Left hindlimb (tissue), 1 donor: ENCODE data around the gene NSUN5.
"Not testable (repeated sequence)": the region's sequence is repeated elsewhere in the genome, so short reads cannot be mapped to it uniquely, and the experiment has no call there.

Experiments
- DNase-seq: peaks from one replicate; pipeline ENCODE4 v3.0.0-alpha.2; 2018

The NSUN5 gene

DNA sequence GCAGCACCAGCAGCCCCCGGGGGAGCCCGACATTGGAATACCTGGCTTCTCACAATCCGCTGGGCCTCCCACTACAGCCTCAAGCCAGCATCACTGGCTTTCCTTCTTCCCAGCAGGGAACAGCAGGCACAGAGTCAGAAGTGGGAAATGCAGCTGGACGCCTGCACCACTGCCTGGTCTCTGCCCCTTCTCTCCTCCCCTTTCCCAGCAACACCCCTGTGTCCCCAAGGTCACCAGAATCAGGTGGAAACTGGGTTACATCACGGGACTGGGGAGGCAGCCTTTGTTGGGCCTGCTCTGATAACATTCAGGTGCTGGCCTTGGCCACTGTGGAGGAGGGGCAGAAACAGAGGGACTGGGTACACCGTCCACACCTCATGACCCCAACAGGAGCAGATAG is 16.8 kb upstream of the NSUN5 start:
- DNase-seq: not testable (repeated sequence)

DNA sequence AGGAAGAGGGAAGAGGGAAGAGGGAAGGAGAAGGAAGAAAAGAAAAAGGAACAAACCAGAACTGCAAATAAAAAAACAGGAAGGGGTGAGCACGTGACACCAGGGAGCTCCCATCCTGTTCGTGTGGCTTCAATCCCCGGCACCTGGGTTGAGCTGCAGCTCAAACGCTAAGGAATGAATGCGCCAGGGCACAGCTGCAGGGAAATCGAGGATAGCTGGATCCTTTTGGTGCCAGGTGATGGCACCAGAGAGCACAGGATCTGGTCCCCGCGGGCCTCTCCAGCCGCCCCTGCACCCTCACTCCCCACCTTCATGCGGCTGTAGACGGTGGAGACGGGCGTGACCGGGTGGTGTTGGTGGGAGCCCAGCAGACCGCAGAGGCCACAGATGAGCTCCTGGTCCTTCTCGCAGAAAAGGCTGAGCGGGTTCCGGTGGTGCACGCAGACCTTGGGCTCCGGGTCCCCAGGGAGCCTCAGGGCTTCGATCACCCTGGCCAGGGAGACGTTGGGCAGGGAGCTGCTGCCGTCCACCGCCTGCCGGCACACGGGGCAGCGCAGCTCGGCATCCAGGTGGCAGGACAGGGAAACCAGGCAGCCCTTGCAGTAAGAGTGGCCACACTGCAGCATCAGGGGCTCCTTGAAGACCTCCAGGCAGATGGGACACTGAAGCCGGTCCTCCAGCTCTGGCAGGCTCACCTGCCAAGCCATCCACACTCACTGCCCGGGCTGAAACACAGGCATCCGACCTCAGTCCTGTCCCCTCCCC is 15.6 kb upstream of the NSUN5 start:
- DNase-seq: peak; percentile 55

DNA sequence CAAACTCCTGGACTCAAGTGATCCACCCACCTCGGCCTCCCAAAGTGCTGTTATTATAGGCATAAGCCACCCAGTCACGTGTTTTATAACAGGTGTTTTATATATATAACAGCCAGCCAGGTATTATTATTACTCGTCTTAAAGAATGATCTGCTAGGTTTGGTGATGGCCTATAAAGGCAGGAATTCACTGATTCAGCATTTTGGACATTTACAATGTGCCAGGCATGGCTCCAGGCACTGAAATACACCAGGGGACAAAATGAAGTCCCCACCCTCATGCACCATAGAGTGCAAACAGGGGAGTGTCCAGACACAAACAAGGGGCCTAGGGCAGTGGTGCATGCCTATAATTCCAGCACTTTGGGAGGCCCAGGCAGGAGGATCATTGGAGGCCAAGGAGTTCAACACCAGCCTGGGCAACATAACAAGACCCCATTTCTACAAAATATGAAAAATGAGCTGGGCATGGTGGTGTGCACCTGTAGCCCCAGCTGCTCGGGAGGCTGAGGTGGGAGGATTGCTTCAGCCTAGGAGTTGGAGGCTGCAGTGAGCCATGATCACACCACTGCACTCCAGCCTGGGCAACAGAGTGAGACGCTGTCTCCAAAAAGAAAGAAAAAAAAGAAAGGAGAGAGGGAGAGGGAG is 14.9 kb upstream of the NSUN5 start:
- DNase-seq: not testable (repeated sequence)

DNA sequence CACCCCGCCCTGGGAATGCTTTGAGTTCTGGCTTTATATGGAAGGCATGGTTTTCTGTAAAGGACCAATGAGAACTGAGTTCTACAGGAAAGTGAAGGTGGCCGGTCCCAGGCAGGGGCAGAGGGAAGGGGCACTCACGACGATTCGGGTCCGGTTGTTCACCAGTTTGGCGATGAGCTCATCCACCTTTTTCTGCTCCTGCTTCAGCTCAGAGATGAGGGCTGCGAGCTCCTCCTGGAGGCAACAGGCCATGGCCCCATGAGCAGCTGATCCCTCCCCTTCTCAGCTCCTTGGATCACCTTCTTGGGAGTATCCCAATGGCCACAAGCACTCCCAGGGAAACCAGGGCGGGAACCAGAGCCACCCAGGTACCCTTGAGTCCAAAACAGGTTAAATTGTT is 11.4 kb upstream of the NSUN5 start:
- DNase-seq: not testable (repeated sequence)

DNA sequence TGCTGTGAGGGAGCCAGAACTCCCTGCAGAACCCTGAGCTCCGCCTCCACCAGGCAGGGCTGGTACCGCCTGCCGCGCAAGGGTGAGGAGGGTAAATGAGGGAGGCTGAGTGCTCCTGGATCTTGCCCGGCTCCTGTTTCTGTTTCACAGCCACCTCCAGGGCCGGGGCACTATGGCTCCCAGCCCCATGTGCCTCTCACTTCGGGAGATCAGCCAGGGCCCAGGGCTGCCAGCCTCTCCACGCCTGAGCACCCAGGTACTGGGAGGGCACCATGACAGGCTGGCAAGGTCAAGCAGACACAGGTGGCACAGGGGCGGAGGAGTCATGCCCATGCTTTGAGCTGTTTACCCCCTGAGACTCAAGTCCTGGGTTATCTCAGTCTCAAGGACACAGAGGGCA is 10.9 kb upstream of the NSUN5 start:
- DNase-seq: not testable (repeated sequence)

DNA sequence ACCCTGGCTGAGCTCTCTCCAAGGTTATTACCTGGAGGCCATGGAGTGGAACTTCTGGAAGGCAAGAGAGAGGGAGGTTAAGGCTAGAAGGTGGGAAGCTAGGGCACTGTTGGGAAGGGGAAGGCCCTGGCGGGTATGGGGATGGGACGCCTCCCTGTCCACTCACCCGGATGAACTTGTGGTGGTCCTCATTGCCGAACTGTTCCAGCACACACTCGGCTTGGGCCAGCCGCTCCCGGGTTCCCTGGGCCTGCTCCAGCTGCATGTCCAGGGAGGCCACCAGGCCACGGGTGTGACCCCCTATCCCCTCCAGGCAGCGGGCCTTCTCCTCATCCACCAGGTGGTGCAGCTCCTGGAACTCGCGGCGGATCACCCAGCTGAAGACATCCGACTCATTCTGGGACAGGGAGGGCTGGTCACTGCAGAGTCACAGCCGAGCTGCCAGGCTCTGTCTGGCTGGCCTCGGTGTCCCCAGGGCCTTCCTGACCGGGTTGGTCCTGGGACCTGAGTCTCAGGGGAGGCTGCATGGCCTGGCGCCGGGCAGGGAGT is 10.1 kb upstream of the NSUN5 start:
- not testable (repeated sequence) for DNase-seq

DNA sequence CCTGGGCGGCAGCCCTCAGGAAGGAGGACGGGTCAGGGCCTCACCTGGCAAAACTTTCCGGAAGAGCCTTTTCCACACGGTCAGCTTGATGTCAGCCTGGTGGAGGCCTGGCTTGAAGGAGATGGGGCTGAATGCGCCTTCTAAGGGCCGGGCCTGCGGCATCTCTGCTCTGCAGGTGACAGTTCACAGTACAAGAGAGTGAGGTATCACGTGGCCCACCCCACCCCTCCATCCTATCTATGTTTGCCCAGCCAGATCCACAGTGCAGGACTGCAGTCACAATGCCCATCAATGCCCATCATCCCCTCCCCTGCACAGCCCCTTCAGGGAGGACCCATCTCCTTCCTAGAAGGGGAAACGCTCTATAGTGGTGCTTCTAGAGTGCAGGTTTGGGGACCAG is 7.9 kb upstream of the NSUN5 start:
- no peak for DNase-seq

DNA sequence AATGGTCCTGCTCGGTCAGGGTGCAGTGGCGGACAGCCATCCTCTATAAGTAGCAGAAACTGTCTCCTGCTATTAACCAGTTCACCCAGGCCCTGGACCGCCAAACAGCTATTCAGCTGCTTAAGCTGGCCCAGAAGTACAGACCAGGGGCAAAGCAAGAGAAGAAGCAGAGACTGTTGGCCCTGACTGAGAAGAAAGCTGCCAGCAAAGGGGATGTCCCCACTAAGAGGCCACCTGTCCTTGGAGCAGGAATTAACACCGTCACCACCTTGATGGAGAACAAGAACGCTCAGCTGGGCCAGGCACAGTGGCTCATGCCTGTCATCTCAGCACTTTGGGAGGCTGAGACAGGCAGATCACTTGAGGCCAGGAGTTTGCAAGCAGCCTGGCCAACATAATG is 5.6 kb upstream of the NSUN5 start:
- DNase-seq: no peak

DNA sequence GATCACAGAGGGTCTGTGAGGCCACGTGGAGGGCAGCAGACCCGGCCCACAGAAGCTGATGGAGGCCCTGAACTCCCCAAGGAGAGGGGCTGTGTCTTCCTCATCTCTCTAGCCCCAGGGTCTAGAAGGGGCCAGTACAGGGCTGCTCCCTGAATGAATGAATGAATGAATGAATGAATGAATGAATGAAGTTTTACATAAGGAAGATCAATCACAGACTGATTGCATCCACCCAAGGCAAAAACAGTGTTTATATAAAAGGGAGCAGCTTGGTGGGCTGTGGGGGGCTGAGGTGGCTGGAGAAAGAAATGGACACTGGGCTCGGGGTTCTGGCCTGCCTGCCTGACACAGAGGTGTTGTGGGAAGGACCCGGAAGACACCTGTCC is 4.9 kb upstream of the NSUN5 start:
- no peak for DNase-seq

DNA sequence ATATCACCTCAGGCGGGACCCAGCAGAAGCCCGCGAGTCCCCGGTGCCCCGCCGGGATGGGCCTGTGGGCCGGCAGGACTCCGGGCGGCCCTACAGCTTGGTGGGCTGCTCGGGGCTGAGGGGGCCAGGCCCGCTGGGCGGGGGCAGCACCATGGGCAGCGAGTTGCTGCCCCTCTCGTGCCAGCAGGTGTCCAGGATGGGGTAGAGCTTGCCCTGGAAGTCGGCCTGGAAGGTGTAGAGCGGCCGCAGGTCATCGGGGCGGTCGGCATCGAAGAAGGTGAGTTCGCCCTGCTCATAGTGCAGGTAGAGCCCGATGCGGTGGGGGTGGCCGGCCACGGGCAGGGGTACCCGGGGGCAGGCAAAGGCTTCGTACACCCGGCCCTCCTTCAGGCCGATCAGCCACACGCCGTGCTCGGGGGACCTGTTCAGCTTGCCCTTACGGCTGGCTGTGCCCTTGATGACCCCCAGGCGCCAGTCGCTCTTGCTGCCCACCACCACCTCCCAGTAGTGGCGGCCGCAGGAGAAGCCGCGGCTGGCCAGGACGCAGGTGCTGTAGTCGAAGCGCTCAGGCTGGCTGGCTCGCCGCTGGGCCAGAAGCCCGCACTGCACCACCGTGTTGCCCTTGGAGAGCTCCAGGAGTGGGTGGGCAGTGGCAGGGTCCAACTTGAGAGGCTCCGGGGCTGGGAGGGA is 4.3 kb upstream of the NSUN5 start:
- DNase-seq: no peak

DNA sequence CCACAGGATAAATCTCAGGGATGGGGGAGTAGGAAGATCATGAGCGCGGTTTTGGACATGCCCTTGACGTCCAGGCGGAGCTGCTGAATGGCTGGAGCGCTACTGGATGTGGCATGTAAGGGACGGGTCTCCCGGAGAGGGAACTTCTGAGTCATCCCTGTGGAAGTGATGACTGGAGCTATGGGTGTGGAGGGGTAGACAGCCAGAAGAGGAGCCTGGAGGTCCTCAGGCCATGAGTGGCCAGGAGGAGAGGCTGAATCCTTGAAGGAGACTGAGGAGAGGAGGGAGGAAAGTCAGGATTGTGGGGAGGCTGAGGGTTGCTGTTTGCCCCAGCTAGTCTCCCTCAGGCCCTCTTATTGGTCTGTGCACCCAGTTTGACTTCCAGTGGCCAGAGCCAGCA is 2.8 kb upstream of the NSUN5 start:
- not testable (repeated sequence) for DNase-seq

DNA sequence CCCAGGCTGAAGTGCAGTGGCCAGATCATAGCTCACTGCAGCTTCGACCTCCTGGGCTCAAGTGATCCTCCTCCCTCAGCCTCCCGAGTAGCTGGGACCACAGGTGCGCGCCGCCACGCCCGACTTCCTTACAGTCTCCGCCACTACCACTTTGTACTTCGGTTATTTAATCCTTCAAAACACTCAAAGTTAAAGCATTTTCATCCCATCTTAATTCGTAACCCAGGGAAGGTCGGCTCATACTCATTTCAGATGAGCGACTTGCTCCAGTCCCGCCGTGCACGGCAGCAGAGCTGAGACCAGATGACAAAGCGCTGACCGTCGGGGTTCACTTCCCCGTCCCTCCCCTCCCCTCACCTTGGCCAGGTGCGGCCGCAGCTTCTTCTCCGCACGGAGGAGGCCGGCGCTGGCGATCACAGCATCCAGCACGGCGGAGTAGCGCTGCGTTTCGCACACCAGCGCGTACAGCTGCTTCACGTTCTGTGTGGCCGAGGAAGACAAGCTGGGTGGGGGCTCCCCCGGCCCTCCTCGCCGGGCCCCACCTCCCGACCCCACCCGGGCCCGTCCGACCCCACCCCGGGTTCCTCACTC is 457 bp downstream of the NSUN5 start:
- DNase-seq: no peak

DNA sequence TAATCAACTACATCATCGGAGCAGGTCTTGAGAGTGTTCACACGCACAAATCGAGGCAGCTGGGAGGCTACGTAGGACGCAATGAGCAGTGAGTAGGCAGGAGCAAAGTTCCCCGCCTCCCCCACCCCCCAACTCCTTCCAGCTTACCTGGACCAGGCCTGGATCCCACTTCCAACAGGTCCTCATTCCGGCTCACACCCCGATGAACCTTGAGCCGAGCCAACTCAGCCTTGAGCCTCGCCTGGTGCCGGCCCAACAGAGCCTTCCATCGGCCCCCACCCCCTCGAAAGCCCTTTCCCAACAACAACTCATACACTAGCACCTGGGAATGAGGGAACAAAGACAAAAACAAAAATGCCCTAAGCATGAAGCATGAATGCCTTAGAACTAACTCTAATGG is 1.2 kb downstream of the NSUN5 start:
- no peak for DNase-seq

DNA sequence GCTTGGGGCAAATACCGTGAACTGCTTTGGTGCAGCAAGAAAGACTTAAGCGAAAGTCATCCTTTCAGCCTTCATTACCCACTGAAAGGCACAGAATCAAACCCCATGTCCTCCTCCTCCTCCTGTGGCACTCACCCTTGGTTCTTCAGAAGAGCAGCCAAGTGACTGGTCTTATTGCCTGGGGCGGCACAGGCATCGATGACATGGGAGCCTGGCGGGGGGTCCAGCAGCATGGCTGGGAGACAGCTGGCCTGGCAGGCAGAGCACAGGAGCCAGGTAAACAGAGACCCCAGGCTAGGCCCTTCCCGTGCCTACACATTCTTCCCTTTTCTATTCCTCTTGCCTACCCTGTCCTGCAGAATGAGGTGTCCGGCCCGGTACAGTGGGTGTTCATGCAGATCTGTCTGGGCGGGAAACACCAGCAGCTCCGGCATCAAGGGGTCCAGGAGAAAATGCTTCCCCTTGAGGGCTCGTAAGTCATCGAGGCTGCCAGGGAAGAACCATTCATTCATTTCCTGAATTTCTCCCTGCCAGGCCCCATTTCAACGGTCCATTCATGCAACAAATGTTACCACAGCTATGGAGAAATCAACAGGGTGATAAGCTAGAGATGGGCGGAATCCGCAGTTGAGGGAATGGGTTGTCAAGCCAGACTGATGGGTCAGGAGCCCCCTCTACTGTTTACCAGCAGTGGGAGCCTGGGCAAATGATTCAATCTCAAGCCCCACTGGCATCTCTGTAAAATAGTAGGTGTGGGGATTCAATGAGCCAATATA is 3.8 kb downstream of the NSUN5 start:
- DNase-seq: not testable (repeated sequence)

DNA sequence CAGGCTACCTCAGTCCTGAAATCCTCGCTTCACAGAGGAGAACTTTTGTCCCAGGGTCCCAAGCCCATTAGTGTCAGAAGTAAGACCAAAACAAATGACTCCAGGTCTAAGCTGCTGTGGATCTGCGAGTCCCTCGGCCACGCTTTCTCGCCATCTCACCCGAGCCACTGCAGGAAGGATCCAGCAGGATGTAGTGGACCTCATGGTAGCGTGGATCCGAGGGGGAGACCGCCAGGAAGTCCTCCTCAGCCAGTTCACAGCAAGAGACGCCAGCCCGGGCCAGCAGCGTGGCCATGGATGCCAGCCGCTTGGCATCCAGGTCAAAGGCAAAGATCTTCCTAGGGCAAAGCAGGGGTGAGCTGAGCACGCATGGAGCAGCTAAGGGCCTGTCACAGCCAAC is 4.6 kb downstream of the NSUN5 start:
- DNase-seq: no peak

DNA sequence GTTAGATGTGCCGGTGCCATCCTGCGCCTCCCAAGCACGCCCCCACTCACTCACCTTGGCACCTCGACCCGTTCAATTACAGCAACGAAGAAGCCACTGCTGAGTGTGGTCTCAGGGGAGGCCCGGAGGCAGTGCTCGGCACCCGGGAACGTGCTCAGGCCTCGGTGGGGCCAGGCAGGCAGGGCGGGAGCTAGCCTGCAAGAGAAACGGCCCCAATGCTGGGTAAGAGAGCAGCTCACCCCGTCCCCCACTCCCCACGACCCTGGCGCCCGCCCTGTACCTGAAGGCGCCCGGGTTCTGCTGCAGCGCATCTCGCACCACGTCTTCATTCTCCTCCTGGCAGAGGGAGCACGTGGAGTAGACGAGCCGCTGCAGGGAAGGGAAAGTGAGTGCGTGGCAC is 5.1 kb downstream of the NSUN5 start:
- no peak for DNase-seq

DNA sequence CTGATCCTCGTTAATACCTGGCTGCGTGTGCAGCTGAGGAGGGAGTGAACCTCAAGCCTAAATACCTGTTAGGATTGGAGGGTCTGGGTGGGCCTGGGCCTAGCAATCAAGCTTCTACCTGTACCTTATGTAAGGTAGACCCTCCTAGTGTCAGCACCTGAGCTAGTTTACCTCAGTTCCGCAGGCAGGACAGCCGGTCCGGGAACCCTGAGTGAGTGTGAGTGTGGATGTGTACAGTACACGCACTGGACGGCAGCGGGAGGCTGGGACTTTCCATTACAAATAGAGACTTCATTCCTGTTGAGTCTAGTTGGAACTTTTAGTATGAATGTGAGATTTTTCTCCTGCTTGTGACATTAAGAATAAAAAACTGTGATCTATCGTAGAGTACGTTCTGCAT is 5.8 kb downstream of the NSUN5 start:
- DNase-seq: not testable (repeated sequence)

DNA sequence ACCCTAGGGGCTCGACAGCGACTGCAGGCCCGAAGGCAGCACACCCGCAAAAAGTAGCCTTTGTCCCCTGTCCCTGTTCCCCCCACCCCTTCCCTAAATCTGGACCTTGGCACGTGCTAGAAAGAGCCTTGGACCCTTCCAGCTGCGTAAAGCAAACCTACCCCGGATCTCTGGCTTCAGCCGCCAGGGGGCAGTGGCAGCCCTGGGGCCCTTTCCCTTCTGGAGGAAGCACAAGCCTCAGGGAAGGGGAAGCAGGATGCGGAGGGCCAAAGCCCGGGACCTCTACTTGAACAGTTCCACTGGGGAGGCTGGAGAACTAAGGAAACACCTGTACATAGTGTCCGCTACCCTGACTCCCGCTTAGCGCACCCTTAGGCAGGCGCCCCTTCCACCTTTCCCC is 7.5 kb downstream of the NSUN5 start:
- not testable (repeated sequence) for DNase-seq

DNA sequence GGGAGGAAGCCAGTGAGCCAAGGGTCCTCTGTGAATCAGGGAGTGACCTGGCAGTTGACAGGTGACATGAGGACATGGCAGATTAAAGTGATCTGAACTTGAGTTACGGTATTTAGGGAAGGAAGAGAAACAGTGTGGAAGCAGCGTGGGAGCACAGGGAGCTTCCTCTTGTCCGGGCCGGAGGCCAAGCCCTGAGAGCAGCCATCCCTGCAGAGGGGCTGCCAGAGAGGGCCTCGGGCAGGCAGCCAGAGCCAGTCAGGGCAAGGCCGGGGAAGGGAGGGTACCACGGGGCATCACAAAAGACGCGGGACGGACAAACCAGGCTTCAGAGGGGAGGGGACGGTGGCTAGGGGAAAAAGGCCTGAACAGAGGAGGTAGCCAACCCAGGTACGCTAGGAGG is 8.8 kb downstream of the NSUN5 start:
- not testable (repeated sequence) for DNase-seq

DNA sequence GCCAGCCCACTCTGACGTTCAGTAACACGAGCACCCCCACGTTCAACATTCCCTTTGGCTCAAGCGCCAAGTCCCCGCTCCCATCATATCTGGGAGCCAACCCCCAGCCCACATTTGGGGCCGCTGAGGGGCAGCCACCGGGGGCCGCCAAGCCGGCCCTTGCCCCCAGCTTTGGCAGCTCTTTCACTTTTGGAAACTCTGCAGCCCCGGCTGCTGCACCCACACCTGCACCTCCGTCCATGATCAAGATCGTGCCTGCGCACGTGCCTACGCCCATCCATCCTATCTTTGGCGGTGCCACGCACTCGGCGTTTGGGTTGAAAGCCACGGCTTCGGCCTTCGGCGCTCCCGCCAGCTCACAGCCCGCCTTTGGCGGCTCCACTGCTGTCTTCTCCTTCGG is 10.9 kb downstream of the NSUN5 start:
- DNase-seq: not testable (repeated sequence)

DNA sequence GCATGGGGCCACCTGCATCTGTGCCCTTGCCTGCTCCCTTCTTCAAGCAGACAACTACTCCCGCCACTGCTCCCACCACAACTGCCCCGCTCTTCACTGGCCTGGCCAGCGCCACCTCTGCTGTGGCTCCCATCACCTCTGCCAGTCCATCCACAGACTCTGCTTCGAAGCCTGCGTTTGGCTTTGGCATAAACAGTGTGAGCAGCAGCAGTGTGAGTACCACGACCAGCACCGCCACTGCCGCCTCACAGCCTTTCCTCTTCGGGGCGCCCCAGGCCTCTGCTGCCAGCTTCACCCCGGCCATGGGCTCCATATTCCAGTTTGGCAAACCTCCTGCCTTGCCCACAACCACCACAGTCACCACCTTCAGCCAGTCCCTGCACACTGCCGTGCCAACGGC is 11.4 kb downstream of the NSUN5 start:
- not testable (repeated sequence) for DNase-seq

DNA sequence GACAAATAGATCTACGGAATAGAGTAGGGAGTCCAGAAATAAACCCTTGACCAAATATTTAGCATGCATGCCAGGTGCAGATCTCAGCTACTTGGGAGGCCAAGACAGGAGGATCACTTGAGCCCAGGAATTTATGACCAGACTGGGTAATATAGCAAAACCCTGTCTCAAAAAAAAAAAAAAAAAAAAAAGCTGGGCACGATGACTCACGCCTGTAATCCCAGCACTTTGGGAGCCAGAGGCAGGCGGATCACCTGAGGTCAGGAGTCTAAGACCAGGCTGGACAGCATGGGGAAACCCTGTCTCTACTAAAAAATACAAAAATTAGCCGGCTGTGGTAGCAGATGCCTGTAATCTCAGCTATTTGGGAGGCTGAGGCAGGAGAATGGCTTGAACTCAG is 31.4 kb downstream of the NSUN5 start:
- DNase-seq: not testable (repeated sequence)

DNA sequence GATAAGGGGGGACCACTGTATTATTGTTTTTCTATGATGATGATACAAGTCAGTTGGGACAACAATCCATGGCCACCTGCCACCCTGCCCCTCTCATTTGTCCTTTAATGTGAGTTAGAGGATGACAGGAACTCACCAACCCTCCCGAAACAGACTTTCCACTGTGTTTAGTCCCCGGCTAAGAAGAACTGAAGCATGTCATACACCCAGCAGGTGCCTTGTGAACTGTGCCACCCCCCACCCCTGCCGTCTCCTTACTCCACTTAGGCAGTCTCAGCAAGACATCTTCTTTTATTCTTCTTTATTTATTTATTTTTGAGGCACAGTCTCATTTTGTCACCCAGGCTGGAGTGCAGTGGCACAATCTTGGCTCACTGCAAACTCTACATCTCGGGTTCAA is 40.8 kb downstream of the NSUN5 start:
- not testable (repeated sequence) for DNase-seq
